Measurements from ENCODE around the gene SRSF8. TPM values are rescaled to one million over a fixed set of nuclear protein-coding genes. Genes with fewer than 3 reads are reported as not detected.

Gene SRSF8
- total and polyA plus RNA-seq, 2 of the 4 experiments (the other 2 are of a cell fraction) = 3.4 to 14.3 TPM

DNA sequence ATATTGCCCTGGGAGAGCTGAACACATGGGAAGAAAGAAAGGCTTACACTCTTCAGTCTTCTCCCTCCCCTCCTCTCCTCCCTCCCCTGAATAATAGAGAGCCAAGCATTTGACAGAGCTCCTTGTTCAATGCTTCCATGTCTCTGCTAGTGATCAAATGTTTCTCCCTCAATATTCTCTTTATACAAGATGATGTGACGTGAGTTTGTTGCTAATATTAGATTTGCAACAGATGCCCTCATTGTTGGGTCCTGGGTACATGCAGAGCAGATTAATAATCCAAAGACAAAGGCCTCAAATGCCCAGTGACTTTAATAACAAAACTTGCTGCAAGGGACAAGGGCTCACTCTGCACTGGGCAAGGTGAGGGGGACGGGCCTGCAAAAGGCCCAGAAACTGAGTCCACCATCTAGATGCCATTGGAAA lies 15.9 kb downstream of the SRSF8 start:
- ATAC-seq (ENCODE audit: low read depth) = no peak
- Histone ChIP-seq H3K4me3 (ENCODE audit: insufficient read depth, low read depth, low read length) (no peak overlapping the region), H4K20me1 (ENCODE audit: insufficient read depth, low read length) (no peaks in the 10 kb centered on the region), H3K36me3 (ENCODE audit: control insufficient read depth, insufficient read depth, low read length) (no peaks in the 10 kb centered on the region), H3K9me1 (ENCODE audit: insufficient read depth, low read length) (no peaks in the 10 kb centered on the region), H3K23ac (ENCODE audit: low read depth, low read length) (no peak overlapping the region), H3K4ac (ENCODE audit: low read depth, low read length) (no peak overlapping the region), H3K27me3 (ENCODE audit: control insufficient read depth, insufficient read depth, low read length) (no peaks in the 10 kb centered on the region; the same call in 1 of the 2 replicates), H2BK5ac (ENCODE audit: low read depth, low read length, poor library complexity, severe bottlenecking) (no peak overlapping the region), H2AK5ac (ENCODE audit: low read depth, low read length) (no peak overlapping the region), H4K8ac (ENCODE audit: low read depth in 2 of 2, low read length in 2 of 2) (no peak overlapping the region), H2BK20ac (ENCODE audit: low read depth, low read length) (no peak overlapping the region), H4K5ac (ENCODE audit: low read depth, low read length) (no peak overlapping the region), H2BK120ac (ENCODE audit: low read depth, low read length) (no peak overlapping the region), H3K56ac (ENCODE audit: extremely low read depth, insufficient read depth, low read length) (no peak overlapping the region), H2AK9ac (replicated peaks; ENCODE audit: low read depth, low read length, poor library complexity) (no peak overlapping the region), H3K14ac (replicated peaks; ENCODE audit: low read depth, low read length) (no peak overlapping the region), H2AFZ (replicated peaks; ENCODE audit: low read length, poor library complexity) (no peak overlapping the region), H3K4me1 (ENCODE audit: control insufficient read depth, insufficient read depth, low read length) (peaks cover 3% of the 10 kb centered on the region; the same call in 1 of the 2 replicates), H3K9me3 (ENCODE audit: control insufficient read depth, insufficient read depth, low read length) (no peaks in the 10 kb centered on the region), H2BK15ac (ENCODE audit: low read depth, low read length) (no peak overlapping the region), H3K18ac (ENCODE audit: low read depth, low read length) (no peak overlapping the region), H3K79me1 (ENCODE audit: low read depth in 1 of 2, low read length in 2 of 2) (no peaks in the 10 kb centered on the region), H3K9ac (ENCODE audit: low read depth, low read length) (no peak overlapping the region), H3K4me2 (ENCODE audit: low read depth, low read length) (no peak overlapping the region), H4K91ac (ENCODE audit: insufficient read depth, low read depth, low read length) (no peak overlapping the region), H3K27ac (ENCODE audit: insufficient read depth, low read length) (no peak overlapping the region)
- BruUV-seq (replicated peaks) = no TSS peak
- TF ChIP-seq ELK1 (IDR thresholded peaks at IDR 0.05; ENCODE audit: borderline replicate concordance, low read depth, low read length) = no peak
- TF ChIP-seq, protein P1, sequence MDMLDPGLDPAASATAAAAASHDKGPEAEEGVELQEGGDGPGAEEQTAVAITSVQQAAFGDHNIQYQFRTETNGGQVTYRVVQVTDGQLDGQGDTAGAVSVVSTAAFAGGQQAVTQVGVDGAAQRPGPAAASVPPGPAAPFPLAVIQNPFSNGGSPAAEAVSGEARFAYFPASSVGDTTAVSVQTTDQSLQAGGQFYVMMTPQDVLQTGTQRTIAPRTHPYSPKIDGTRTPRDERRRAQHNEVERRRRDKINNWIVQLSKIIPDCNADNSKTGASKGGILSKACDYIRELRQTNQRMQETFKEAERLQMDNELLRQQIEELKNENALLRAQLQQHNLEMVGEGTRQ (IDR thresholded peaks at IDR 0.05; ENCODE audit: low read depth, low read length) = no peak
- TF ChIP-seq NFE2L2 (IDR thresholded peaks at IDR 0.05; ENCODE audit: low read depth, low read length) = no peak
- CTCF ChIA-PET = interaction anchor here (1.1 kb wide), 1 partner anchor 72 kb away, joined by 3 read pairs; no protein-coding TSS in a partner anchor
- no peak for DNase-seq
- intact Hi-C loops (cut with micrococcal nuclease) = no loop called here
- 40% methylated on average over 1 of the region's 2 CpGs; no CpG with 5 or more reads in 1 of the 2 experiments for WGBS, 2 experiments (ENCODE audit: extremely low coverage in 2 of 2, insufficient read length in 1 of 2)
- in situ Hi-C loops (cut with MboI; ENCODE audit: low sequenced_read_pairs) = no loop called here
- POLR2A ChIA-PET (ENCODE audit: unreplicated experiment) = no interaction called here
- dilution Hi-C loops (cut with HindIII; ENCODE audit: low sequenced_read_pairs, unreplicated experiment) = no loop called here
